H9 (cell line): ENCODE measurements around the gene TCERG1L. TPM values are rescaled to one million over a fixed set of nuclear protein-coding genes. Genes with fewer than 3 reads are reported as not detected.

Experiments
- DNase-seq: peaks from one replicate; pipeline ENCODE4 v3.0.0-alpha.2; 2017
- H2AFZ ChIP-seq: one replicate; pipeline ENCODE4 v1.6.1; 2013; ENCODE audit warnings: mild to moderate bottlenecking, low read length, control low read depth, moderate library complexity
- H2AK5ac ChIP-seq: 2 replicates; pipeline ENCODE4 v1.6.1; 2013; ENCODE audit warnings: low read length, control low read depth, mixed read lengths; ENCODE audit not compliant: insufficient read length
- H2BK120ac ChIP-seq: one replicate; pipeline ENCODE4 v1.6.1; 2013; ENCODE audit warnings: low read depth, mild to moderate bottlenecking, low read length, control low read depth, inconsistent platforms; ENCODE audit not compliant: poor library complexity, severe bottlenecking
- H2BK12ac ChIP-seq: 2 replicates; pipeline ENCODE4 v1.6.1; 2013; ENCODE audit warnings: low read length, control low read depth, mixed read lengths, low read depth; ENCODE audit not compliant: insufficient read length
- H2BK15ac ChIP-seq: 2 replicates; pipeline ENCODE4 v1.6.1; 2013; ENCODE audit warnings: low read depth, low read length, control low read depth
- H2BK20ac ChIP-seq: one replicate; pipeline ENCODE4 v1.6.1; 2013; ENCODE audit warnings: low read depth, mild to moderate bottlenecking, low read length, control low read depth, inconsistent platforms; ENCODE audit not compliant: poor library complexity, severe bottlenecking
- H2BK5ac ChIP-seq: 2 replicates; pipeline ENCODE4 v1.6.1; 2013; ENCODE audit warnings: low read length, control low read depth, mixed read lengths; ENCODE audit not compliant: insufficient read length
- H3K14ac ChIP-seq: 2 replicates; pipeline ENCODE4 v1.6.1; 2013; ENCODE audit warnings: low read length, control low read depth; ENCODE audit not compliant: insufficient read depth
- H3K18ac ChIP-seq: 2 replicates; pipeline ENCODE4 v1.6.1; 2013; ENCODE audit warnings: low read depth, mild to moderate bottlenecking, mixed read lengths, low read length, control low read depth; ENCODE audit not compliant: insufficient read length
- H3K23ac ChIP-seq: 2 replicates; pipeline ENCODE4 v1.6.1; 2013; ENCODE audit warnings: low read length, control low read depth, mixed read lengths, low read depth; ENCODE audit not compliant: insufficient read length
- H3K23me2 ChIP-seq: 2 replicates; pipeline ENCODE4 v1.6.1; 2013; ENCODE audit warnings: low read depth, mild to moderate bottlenecking, mixed read lengths, low read length, control low read depth; ENCODE audit not compliant: insufficient read length, poor library complexity, severe bottlenecking
- H3K27ac ChIP-seq: 2 replicates; pipeline ENCODE4 v1.5.1; 2013; ENCODE audit warnings: low read length, control low read depth, mixed read lengths, low read depth; ENCODE audit not compliant: insufficient read length
- H3K27me3 ChIP-seq: 2 replicates; pipeline ENCODE4 v1.6.1; 2013; ENCODE audit warnings: low read length, control low read depth, inconsistent platforms; ENCODE audit not compliant: insufficient read depth
- H3K4ac ChIP-seq: 2 replicates; pipeline ENCODE4 v1.6.1; 2013; ENCODE audit warnings: low read depth, mild to moderate bottlenecking, control low read depth, inconsistent platforms, low read length, moderate library complexity
- H3K4me1 ChIP-seq: 2 replicates; pipeline ENCODE4 v1.6.1; 2013; ENCODE audit warnings: low read length, control low read depth, inconsistent platforms; ENCODE audit not compliant: insufficient read depth
- H3K4me2 ChIP-seq: 2 replicates; pipeline ENCODE4 v1.6.1; 2013; ENCODE audit warnings: low read length, control low read depth, mixed read lengths; ENCODE audit not compliant: insufficient read length, insufficient read depth
- H3K56ac ChIP-seq: 2 replicates; pipeline ENCODE4 v1.6.1; 2013; ENCODE audit warnings: low read depth, mild to moderate bottlenecking, mixed read lengths, low read length, control low read depth; ENCODE audit not compliant: insufficient read length
- H3K79me1 ChIP-seq: 2 replicates; pipeline ENCODE4 v1.6.1; 2013; ENCODE audit warnings: low read depth, mild to moderate bottlenecking, moderate library complexity, low read length, control low read depth, inconsistent platforms; ENCODE audit not compliant: insufficient read depth, poor library complexity, severe bottlenecking
- H3K79me2 ChIP-seq: 2 replicates; pipeline ENCODE4 v1.6.1; 2013; ENCODE audit warnings: low read length, control low read depth, inconsistent platforms; ENCODE audit not compliant: insufficient read depth
- H3K9ac ChIP-seq: 2 replicates; pipeline ENCODE4 v1.6.1; 2013; ENCODE audit warnings: low read length, control low read depth, mixed read lengths; ENCODE audit not compliant: insufficient read length; ENCODE audit errors: extremely low read depth
- H3K9me3 ChIP-seq: one replicate; pipeline ENCODE4 v1.6.1; 2013; ENCODE audit warnings: low read depth, low read length, inconsistent platforms; ENCODE audit not compliant: control insufficient read depth
- H3T11ph ChIP-seq: one replicate; pipeline ENCODE4 v1.6.1; 2013; ENCODE audit warnings: mild to moderate bottlenecking, low read length, control low read depth, inconsistent platforms
- H4K20me1 ChIP-seq: one replicate; pipeline ENCODE4 v1.6.1; 2013; ENCODE audit not compliant: control insufficient read depth, insufficient read length, insufficient read depth
- H4K5ac ChIP-seq: 2 replicates; pipeline ENCODE4 v1.6.1; 2013; ENCODE audit warnings: low read depth, mild to moderate bottlenecking, mixed read lengths, low read length, control low read depth; ENCODE audit not compliant: insufficient read length
- H4K8ac ChIP-seq: replicated peaks from 2 replicates; pipeline ENCODE4 v1.6.1; 2013; ENCODE audit warnings: low read length, control low read depth, mixed read lengths, low read depth; ENCODE audit not compliant: insufficient read length
- H4K91ac ChIP-seq: 2 replicates; pipeline ENCODE4 v1.6.1; 2013; ENCODE audit warnings: low read depth, mild to moderate bottlenecking, moderate library complexity, mixed read lengths, low read length, control low read depth; ENCODE audit not compliant: insufficient read length
- H3K27ac Mint-ChIP-seq, 3 experiments: 2 replicates in 2 of 3; 3 replicates in 1 of 3; pipeline ENCODE4 v1.8.0; 2020 to 2021; ENCODE audit warnings: mixed read lengths in 3 of 3, mild to moderate bottlenecking in 1 of 3, moderate library complexity in 1 of 3
- H3K27me3 Mint-ChIP-seq: 2 replicates; pipeline ENCODE4 v1.8.0; 2021; ENCODE audit warnings: low read depth, mild to moderate bottlenecking, moderate library complexity, mixed read lengths
- H3K36me3 Mint-ChIP-seq, 3 experiments: 2 replicates in 2 of 3; 3 replicates in 1 of 3; pipeline ENCODE4 v1.8.0; 2020 to 2021; ENCODE audit warnings: low read depth in 3 of 3, mixed read lengths in 3 of 3; ENCODE audit not compliant: insufficient read depth in 1 of 3
- H3K4me1 Mint-ChIP-seq, 2 experiments: 2 replicates each; pipeline ENCODE4 v1.8.0; 2020; ENCODE audit warnings: mixed read lengths in 2 of 2
- H3K4me3 Mint-ChIP-seq, 2 experiments: 2 replicates in 1 of 2; 3 replicates in 1 of 2; pipeline ENCODE4 v1.8.0; 2020 to 2021; ENCODE audit warnings: mild to moderate bottlenecking in 2 of 2, mixed read lengths in 2 of 2, moderate library complexity in 1 of 2
- H3K9me3 Mint-ChIP-seq, 2 experiments: 2 replicates in 1 of 2; 3 replicates in 1 of 2; pipeline ENCODE4 v1.8.0; 2020; ENCODE audit warnings: mild to moderate bottlenecking in 2 of 2, mixed read lengths in 2 of 2, moderate library complexity in 1 of 2
- CTCF ChIP-seq: fragments of 200-600 bp; sonication (generic); conservative IDR thresholded peaks from 3 replicates; pipeline ENCODE4 v1.8.0; 2021; ENCODE audit warnings: antibody characterized with exemption, mild to moderate bottlenecking
- WGBS: extraction: QIAGEN DNeasy Blood & Tissue Kit; methylation state at CpG from one replicate; pipeline ENCODE4 v1.1.7; 2013; ENCODE audit warnings: missing lambda C conversion rate, low lambda C conversion rate, mixed read lengths; ENCODE audit not compliant: insufficient read length; ENCODE audit errors: extremely low coverage; 5-methylcytosine and 5-hydroxymethylcytosine counted together
- total RNA-seq: library from RNA; stranded (reverse); gene quantifications from 2 replicates; pipeline ENCODE4 v1.2.1, GENCODE V29; 2021

TCERG1L gene
- total RNA-seq, 1 experiment from 2014 or later: 3.3 TPM

- H3K9me3 Mint-ChIP-seq: peaks cover 4 to 5% of the 10 kb centered on the region in 2 experiments; a peak in 3 of 5 replicates
- H3K27ac Mint-ChIP-seq: no peak overlapping the region; a peak in 1 of 7 replicates
- no peak overlapping the region; the same call in 1 of the 2 replicates for H3K14ac ChIP-seq
- H3K9ac ChIP-seq: no peak overlapping the region
- no peak overlapping the region for H3K23ac ChIP-seq
- no peaks in the 10 kb centered on the region for H3K79me2 ChIP-seq
- no peaks in the 10 kb centered on the region; the same call in 1 of the 2 replicates for H3K27me3 Mint-ChIP-seq
- no peak for DNase-seq
- no peak overlapping the region for H3K4me3 Mint-ChIP-seq
- H4K5ac ChIP-seq: no peak overlapping the region
- H3K18ac ChIP-seq: no peak overlapping the region
- no peaks in the 10 kb centered on the region for H3K9me3 ChIP-seq
- H2BK15ac ChIP-seq: no peak overlapping the region
- H4K20me1 ChIP-seq: no peaks in the 10 kb centered on the region
- H3K4me1 ChIP-seq: no peaks in the 10 kb centered on the region
- H3K4ac ChIP-seq: no peak overlapping the region
- no CpG with 5 or more reads among the region's 24 CpGs for WGBS
- no peak overlapping the region for H2BK12ac ChIP-seq
- no peak overlapping the region for H2BK20ac ChIP-seq
- H3K36me3 Mint-ChIP-seq: peaks cover 0 to 6% (median 6%) of the 10 kb centered on the region in 3 experiments; a peak in 3 of 7 replicates
- peaks cover 9 to 14% of the 10 kb centered on the region in 2 experiments for H3K4me1 Mint-ChIP-seq
- H2AFZ ChIP-seq: no peak overlapping the region
- no peak overlapping the region for H3K56ac ChIP-seq
- H3K27me3 ChIP-seq: no peaks in the 10 kb centered on the region
- no peak overlapping the region for H3K27ac ChIP-seq
- H2BK5ac ChIP-seq: no peak overlapping the region
- TF ChIP-seq CTCF: no peak
- H2AK5ac ChIP-seq: no peak overlapping the region
- H3K4me2 ChIP-seq: no peak overlapping the region
- H3K23me2 ChIP-seq: no peaks in the 10 kb centered on the region
- no peak overlapping the region for H4K8ac ChIP-seq
- H3T11ph ChIP-seq: no peak overlapping the region
- no peak overlapping the region for H4K91ac ChIP-seq
- no peaks in the 10 kb centered on the region for H3K79me1 ChIP-seq
- H2BK120ac ChIP-seq: no peak overlapping the region
Observed at GRCh38 chr10:131116216-131116990, 195.1 kb downstream of the TCERG1L start.
